HEK293 (cell line): ENCODE measurements around the gene ALOX12B.

ENCODE experiments used
- CTCF ChIP-seq: fragments of 450-650 bp; formaldehyde crosslinking; IDR thresholded peaks from 2 replicates; pipeline ENCODE4 v1.5.1; 2016; ENCODE audit warnings: missing biosample characterization, missing genetic modification characterization
- ELK4 ChIP-seq: IDR thresholded peaks from 2 replicates; pipeline ENCODE4 v1.6.1; 2011; ENCODE audit warnings: mild to moderate bottlenecking, low read depth, low read length, borderline replicate concordance
- REST ChIP-seq: fragments of 450-650 bp; formaldehyde crosslinking; IDR thresholded peaks from 2 replicates; pipeline ENCODE4 v1.5.1; 2016; ENCODE audit warnings: missing biosample characterization, missing genetic modification characterization
- TCF7L2 ChIP-seq: IDR thresholded peaks from 2 replicates; pipeline ENCODE4 v1.6.1; 2011; ENCODE audit warnings: low read depth, mild to moderate bottlenecking, inconsistent platforms, low read length, moderate library complexity, borderline replicate concordance
- YY1 ChIP-seq: fragments of 450-650 bp; formaldehyde crosslinking; IDR thresholded peaks from 2 replicates; pipeline ENCODE4 v1.5.1; 2018; ENCODE audit warnings: missing biosample characterization, missing genetic modification characterization
- ZBTB44 ChIP-seq: fragments of 450-650 bp; IDR thresholded peaks from 2 replicates; pipeline ENCODE4 v1.5.1; 2018; ENCODE audit warnings: missing biosample characterization, mild to moderate bottlenecking, missing genetic modification characterization
- ZBTB49 ChIP-seq: fragments of 450-650 bp; formaldehyde crosslinking; IDR thresholded peaks from 2 replicates; pipeline ENCODE4 v1.5.1; 2016; ENCODE audit warnings: missing biosample characterization, missing genetic modification characterization, low read depth
- ZBTB8A ChIP-seq: fragments of 450-650 bp; formaldehyde crosslinking; IDR thresholded peaks from 2 replicates; pipeline ENCODE4 v1.5.1; 2016; ENCODE audit warnings: missing biosample characterization, missing genetic modification characterization
- ZNF239 ChIP-seq: fragments of 450-650 bp; formaldehyde crosslinking; IDR thresholded peaks from 2 replicates; pipeline ENCODE4 v1.5.1; 2016; ENCODE audit warnings: missing biosample characterization, missing genetic modification characterization
- ZNF292 ChIP-seq: fragments of 450-650 bp; formaldehyde crosslinking; IDR thresholded peaks from 2 replicates; pipeline ENCODE4 v1.5.1; 2016; ENCODE audit warnings: low read depth, missing biosample characterization, missing genetic modification characterization, borderline replicate concordance
- ZNF513 ChIP-seq: fragments of 450-650 bp; IDR thresholded peaks from 2 replicates; pipeline ENCODE4 v1.5.1; 2018; ENCODE audit warnings: missing biosample characterization, missing genetic modification characterization
- ZNF561 ChIP-seq: fragments of 450-650 bp; IDR thresholded peaks from 2 replicates; pipeline ENCODE4 v1.5.1; 2018; ENCODE audit warnings: missing biosample characterization, missing genetic modification characterization, borderline replicate concordance

- TF ChIP-seq CTCF (tag by site-specific recombination), result no peak
- TF ChIP-seq ZNF239 (tag by site-specific recombination), result no peak
- TF ChIP-seq ZNF292 (tag by site-specific recombination), result no peak
- TF ChIP-seq TCF7L2, result no peak
- no peak for TF ChIP-seq ELK4
- TF ChIP-seq ZBTB49 (tag by site-specific recombination), result no peak
- TF ChIP-seq ZBTB8A (tag by site-specific recombination), result no peak
- TF ChIP-seq ZBTB44, result no peak
- TF ChIP-seq REST (tag by site-specific recombination), result no peak
- TF ChIP-seq ZNF561, result no peak
- TF ChIP-seq ZNF513, result no peak
- no peak for TF ChIP-seq YY1
Observed at GRCh38 chr17:8029121-8029520, 58.4 kb downstream of the ALOX12B start.
